ENCODE data around the gene SEMG1.

SEMG1 gene

DNA sequence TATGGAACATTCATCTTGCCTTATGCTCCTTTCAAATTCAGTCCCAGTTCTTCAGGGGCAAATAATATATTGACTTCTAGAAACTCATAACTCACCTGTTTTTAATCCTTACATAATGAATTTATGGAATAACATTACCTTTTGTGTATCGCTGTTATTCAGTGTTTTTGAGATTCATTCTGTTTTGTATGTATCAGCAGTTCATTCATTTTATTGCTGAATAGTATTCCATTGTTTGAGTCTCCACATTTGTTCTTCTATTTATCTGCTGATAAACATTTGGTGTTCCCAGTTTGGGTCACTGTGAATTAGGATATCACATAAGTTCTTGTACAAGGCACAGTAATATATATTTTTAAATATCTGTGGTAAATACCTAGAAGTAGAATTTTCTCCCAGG lies 19.5 kb downstream of the SEMG1 start:
- no peak for DNase-seq

- no peak for DNase-seq
Observed at GRCh38 chr20:45229264-45230056, 22.6 kb downstream of the SEMG1 start.

DNA sequence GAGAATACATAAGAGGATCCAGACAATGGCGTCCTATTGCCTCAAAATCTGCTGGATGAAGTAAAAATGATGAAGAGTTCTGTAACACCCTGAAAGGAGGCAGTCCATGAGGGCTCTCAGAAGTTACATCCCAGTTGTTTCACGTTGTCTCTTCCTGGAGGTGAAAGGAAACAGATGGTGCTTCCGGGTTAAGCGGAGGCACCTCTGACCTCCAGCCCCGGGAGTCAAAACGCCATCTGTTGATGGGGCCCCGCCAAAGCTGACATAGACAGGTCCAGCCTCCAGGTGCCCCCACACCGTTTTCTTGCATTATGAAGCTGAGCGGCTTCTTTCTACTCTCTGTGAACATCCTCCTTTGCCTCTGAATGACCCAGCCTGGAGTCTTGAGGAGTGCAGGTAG lies 23.8 kb downstream of the SEMG1 start:
- DNase-seq = no peak

- DNase-seq = no peak
Observed at GRCh38 chr20:45235995-45236394, 29.2 kb downstream of the SEMG1 start.

DNA sequence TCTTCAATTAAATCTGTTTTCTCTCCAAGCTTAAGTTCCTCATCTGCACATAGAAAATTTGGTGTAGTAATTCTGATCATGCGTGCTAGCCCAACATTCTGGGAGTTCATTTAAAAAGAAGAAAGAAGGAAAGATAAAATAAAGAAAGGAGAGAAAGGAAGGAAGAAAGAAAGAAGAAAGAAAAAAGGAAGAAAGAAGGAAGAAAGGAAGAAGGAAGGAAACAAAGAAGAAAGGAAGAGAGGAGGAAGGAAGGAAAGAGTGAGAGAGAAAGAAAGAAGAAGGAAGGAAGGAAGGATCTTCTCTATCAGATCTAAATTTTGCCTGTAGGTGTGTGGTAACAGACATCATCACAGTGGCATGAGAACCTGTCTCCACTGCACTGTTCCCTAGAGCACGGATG lies 31.3 kb downstream of the SEMG1 start:
- no peak for DNase-seq

- DNase-seq = no peak
Observed at GRCh38 chr20:45246109-45246508, 39.3 kb downstream of the SEMG1 start.

- DNase-seq = no peak
Observed at GRCh38 chr20:45247865-45248264, 41.0 kb downstream of the SEMG1 start.

GRCh38 chr20:45248609-45249008 lies 41.8 kb downstream of the SEMG1 start:
- DNase-seq = no peak

DNA sequence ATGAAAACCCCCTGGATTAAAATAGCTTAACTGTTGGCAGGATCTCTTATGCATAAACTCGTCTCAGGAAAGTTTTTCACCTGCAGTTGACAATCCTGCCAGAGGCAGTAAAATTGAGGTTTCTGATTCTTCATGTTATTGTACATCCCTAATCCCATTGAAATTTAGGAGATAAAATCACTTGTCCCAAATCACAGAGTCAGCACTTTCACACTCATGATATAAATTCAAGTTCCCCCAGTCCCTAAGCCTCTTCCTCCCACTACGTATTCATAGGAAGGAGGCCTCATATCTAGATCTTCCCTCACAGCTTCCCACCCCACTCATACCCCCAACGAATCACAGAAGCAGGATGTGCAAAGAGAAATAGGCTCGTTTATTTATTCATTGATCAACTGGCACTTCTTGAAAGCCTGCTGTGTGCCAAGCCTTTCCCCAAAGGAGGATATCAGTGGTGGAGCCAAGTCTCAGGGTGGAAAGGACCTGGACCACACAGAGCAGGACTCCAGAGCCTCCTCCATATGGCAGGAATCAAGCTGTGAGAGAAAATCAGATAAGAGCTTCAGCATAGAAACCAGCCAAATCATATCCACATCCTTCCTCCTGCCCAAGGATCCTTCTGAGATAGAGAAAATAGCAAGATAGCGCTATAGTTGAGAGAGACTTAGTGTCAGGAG lies 45.2 kb downstream of the SEMG1 start:
- no peak for DNase-seq

GRCh38 chr20:45253261-45253660 lies 46.4 kb downstream of the SEMG1 start:
- DNase-seq = no peak

GRCh38 chr20:45254383-45255262 lies 47.8 kb downstream of the SEMG1 start, which contains the start of gene SLPI:
TSS of gene SLPI (minus strand) at chr20:45254564. CDS start at chr20:45254543, 21 bp downstream.
- no peak for DNase-seq

- DNase-seq = no peak
Observed at GRCh38 chr20:45257161-45257560, 50.3 kb downstream of the SEMG1 start.

DNA sequence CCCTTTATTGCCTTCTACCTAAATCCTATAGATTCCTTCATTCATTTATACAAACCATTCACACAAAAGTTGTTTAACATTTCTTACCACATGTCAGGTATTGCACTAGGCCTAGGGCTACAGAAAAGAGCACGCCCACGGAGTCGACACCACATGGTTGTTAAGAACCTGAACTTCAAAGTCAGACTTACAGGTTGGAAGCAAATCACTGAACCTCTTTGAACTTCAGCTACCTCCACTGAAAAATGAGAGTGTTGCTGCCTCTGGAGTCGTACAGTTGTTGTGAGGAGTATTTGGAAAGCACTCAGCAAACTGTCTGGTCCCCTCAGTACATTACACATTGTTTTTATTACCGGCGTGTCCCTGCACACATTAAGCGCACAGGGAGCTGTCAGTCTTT lies 50.9 kb downstream of the SEMG1 start:
- no peak for DNase-seq

GRCh38 chr20:45258259-45258658 lies 51.4 kb downstream of the SEMG1 start:
- DNase-seq = no peak

GRCh38 chr20:45258664-45259063 lies 51.8 kb downstream of the SEMG1 start:
- no peak for DNase-seq
